ENCODE data around the gene GATA3. TPM values are rescaled to one million over a fixed set of nuclear protein-coding genes. Genes with fewer than 3 reads are reported as not detected.

Gene GATA3
- total and polyA plus RNA-seq, 7 experiments from 2014 or later = 24.0 to 60.1 (median 33.4) TPM

GRCh38 chr10:8045726-8046494 lies 8.6 kb upstream of the GATA3 start:
- peak in 6 of 9 donors; percentile 8 to 28 (median 20) for DNase-seq
- intact Hi-C loops (cut with micrococcal nuclease) = loop anchor here (1.0 to 10.0 kb wide), 3 partner anchors 10 to 1256 kb away; no protein-coding TSS in a partner anchor
- Histone ChIP-seq H3K4me1 (ENCODE audit: control insufficient read depth in 2 of 2, insufficient read depth in 2 of 2, low read length in 2 of 2) (peaks cover 57 to 67% of the 10 kb centered on the region in 2 donors), H3K36me3 (ENCODE audit: control insufficient read depth in 2 of 3, insufficient read depth in 3 of 3, low read length in 3 of 3) (no peaks in the 10 kb centered on the region), H3K27me3 (ENCODE audit: control insufficient read depth in 2 of 2, insufficient read depth in 2 of 2, low read length in 2 of 2) (peaks cover 55 to 81% of the 10 kb centered on the region in 2 donors), H3K27ac (ENCODE audit: low read depth, low read length) (no peak overlapping the region), H3K4me3 (ENCODE audit: low read length) (peak overlapping the region; percentile 26), H3K9me3 (ENCODE audit: control insufficient read depth in 2 of 3, low read length in 3 of 3) (no peaks in the 10 kb centered on the region)
- Mint-ChIP-seq H3K4me3 (peak overlapping the region; percentile 18 to 71 (median 59)), H3K36me3 (peaks cover 0 to 5% (median 0%) of the 10 kb centered on the region in 5 donors), H3K4me1 (peaks cover 38 to 83% (median 67%) of the 10 kb centered on the region in 7 donors), H3K27me3 (peaks cover 79 to 90% (median 82%) of the 10 kb centered on the region in 5 donors), H3K27ac (peak overlapping the region in 6 of 9 donors; percentile 1 to 67 (median 28)), H3K9me3 (peaks cover 0 to 13% (median 2%) of the 10 kb centered on the region in 11 donors)
- ChIA-PET CTCF (no interaction called here), POLR2A (interaction anchor here (0.6 to 2.4 kb wide), 2 partner anchors 14 to 1049 kb away, joined by 3 to 9 read pairs; no protein-coding TSS in a partner anchor)
- ATAC-seq = no peak

DNA sequence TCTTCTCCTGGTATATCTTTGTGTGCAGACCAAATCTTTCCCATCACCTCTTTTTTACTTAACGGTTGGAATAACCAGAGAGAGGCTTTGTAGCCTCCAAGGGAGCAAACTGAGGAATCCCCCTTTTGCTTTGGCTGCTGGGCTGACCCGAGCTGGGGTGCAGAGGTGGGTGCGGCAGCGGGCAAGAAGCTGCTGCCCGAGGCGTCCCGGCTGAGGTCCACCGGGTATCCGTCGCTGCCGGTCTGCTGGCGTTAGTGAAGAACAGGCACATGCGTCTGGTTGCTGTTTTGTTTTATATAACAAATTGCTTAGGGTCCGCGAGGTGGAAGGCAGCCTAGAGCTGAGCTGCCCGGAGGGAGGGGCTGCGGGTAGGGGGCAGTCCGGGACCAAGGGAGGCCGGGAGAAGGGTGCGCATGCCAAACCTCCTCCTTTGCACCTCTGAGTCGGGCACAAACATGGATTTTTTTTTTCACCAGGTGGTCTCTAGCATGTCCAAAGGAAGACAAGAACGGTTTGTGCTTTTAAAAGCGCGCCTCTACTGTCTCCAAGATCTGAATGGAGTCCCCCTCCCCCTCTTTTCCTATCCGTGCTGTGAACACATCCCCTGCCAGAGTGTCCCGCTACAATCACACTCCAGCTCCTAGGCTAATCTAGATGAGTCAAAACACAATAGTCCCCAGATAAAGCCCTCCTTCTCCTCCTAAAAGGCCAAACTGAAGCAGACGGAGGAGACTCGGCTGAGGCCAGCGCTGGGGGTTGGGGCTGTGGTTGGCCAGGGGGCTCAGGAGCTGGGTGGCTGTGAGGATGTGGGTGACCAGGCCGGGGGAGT lies 6.8 kb upstream of the GATA3 start:
- Mint-ChIP-seq H3K27me3 (peaks cover 71 to 83% (median 73%) of the 10 kb centered on the region in 5 donors), H3K27ac (peak overlapping the region in 3 of 9 donors; percentile 2 to 71 (median 53)), H3K4me3 (peak overlapping the region in 3 of 10 donors; percentile 19 to 97 (median 76)), H3K9me3 (peaks cover 0 to 10% (median 2%) of the 10 kb centered on the region in 11 donors), H3K4me1 (peaks cover 38 to 77% (median 70%) of the 10 kb centered on the region in 7 donors), H3K36me3 (peaks cover 0 to 8% (median 0%) of the 10 kb centered on the region in 5 donors)
- no peak overlapping the region for H3K4me3 ChIP-seq (ENCODE audit: low read length)
- POLR2A ChIA-PET = interaction anchor here (2.7 kb wide), 1 partner anchor 9 kb away, joined by 11 read pairs; no protein-coding TSS in a partner anchor
- CTCF ChIA-PET = no interaction called here
- peak in 6 of 9 donors; percentile 8 to 28 (median 16) for DNase-seq
- H3K36me3 ChIP-seq (ENCODE audit: control insufficient read depth in 2 of 3, insufficient read depth in 3 of 3, low read length in 3 of 3) = no peaks in the 10 kb centered on the region
- peaks cover 57 to 76% of the 10 kb centered on the region in 2 donors for H3K4me1 ChIP-seq (ENCODE audit: control insufficient read depth in 2 of 2, insufficient read depth in 2 of 2, low read length in 2 of 2)
- H3K27ac ChIP-seq (ENCODE audit: low read depth, low read length) = no peak overlapping the region
- no peak for ATAC-seq
- H3K27me3 ChIP-seq (ENCODE audit: control insufficient read depth in 2 of 2, insufficient read depth in 2 of 2, low read length in 2 of 2) = peaks cover 45 to 78% of the 10 kb centered on the region in 2 donors
- intact Hi-C loops (cut with micrococcal nuclease) = loop anchor here (1.0 to 10.0 kb wide), 4 partner anchors 8 to 1255 kb away; no protein-coding TSS in a partner anchor
- no peaks in the 10 kb centered on the region for H3K9me3 ChIP-seq (ENCODE audit: control insufficient read depth in 2 of 3, low read length in 3 of 3)

GRCh38 chr10:8048281-8049008 lies 6.0 kb upstream of the GATA3 start:
- H3K9me3 Mint-ChIP-seq = peaks cover 0 to 7% (median 0%) of the 10 kb centered on the region in 11 donors
- intact Hi-C loops (cut with micrococcal nuclease) = loop anchor here (1.0 to 10.0 kb wide), 4 partner anchors 9 to 1254 kb away; no protein-coding TSS in a partner anchor
- peaks cover 39 to 77% (median 69%) of the 10 kb centered on the region in 7 donors for H3K4me1 Mint-ChIP-seq
- H3K36me3 Mint-ChIP-seq = peaks cover 0 to 5% (median 0%) of the 10 kb centered on the region in 5 donors
- ChIA-PET CTCF (interaction anchor here (0.6 kb wide), 1 partner anchor 427 kb away, joined by 4 read pairs; no protein-coding TSS in a partner anchor), POLR2A (interaction anchor here (2.7 kb wide), 1 partner anchor 10 kb away, joined by 11 read pairs; no protein-coding TSS in a partner anchor)
- no peak overlapping the region for H3K4me3 ChIP-seq (ENCODE audit: low read length)
- H3K27me3 Mint-ChIP-seq = peaks cover 70 to 83% (median 73%) of the 10 kb centered on the region in 5 donors
- H3K36me3 ChIP-seq (ENCODE audit: control insufficient read depth in 2 of 3, insufficient read depth in 3 of 3, low read length in 3 of 3) = no peaks in the 10 kb centered on the region
- peaks cover 48 to 79% of the 10 kb centered on the region in 2 donors for H3K27me3 ChIP-seq (ENCODE audit: control insufficient read depth in 2 of 2, insufficient read depth in 2 of 2, low read length in 2 of 2)
- no peak overlapping the region for H3K27ac ChIP-seq (ENCODE audit: low read depth, low read length)
- peak overlapping the region in 2 of 9 donors; percentile 56 to 63 for H3K27ac Mint-ChIP-seq
- H3K4me3 Mint-ChIP-seq = peak overlapping the region; percentile 16 to 97 (median 54)
- H3K9me3 ChIP-seq (ENCODE audit: control insufficient read depth in 2 of 3, low read length in 3 of 3) = no peaks in the 10 kb centered on the region
- H3K4me1 ChIP-seq (ENCODE audit: control insufficient read depth in 2 of 2, insufficient read depth in 2 of 2, low read length in 2 of 2) = peaks cover 62 to 80% of the 10 kb centered on the region in 2 donors
- DNase-seq = peak in 8 of 9 donors; percentile 19 to 83 (median 41)
- ATAC-seq = peak; percentile 67

GRCh38 chr10:8049045-8049864 lies 5.2 kb upstream of the GATA3 start:
- peaks cover 62 to 75% (median 65%) of the 10 kb centered on the region in 5 donors for H3K27me3 Mint-ChIP-seq
- H3K27ac ChIP-seq (ENCODE audit: low read depth, low read length) = no peak overlapping the region
- intact Hi-C loops (cut with micrococcal nuclease) = loop anchor here in 1 of 2 donors (5.0 to 10.0 kb wide), 2 partner anchors 174 to 1253 kb away; no protein-coding TSS in a partner anchor
- ChIA-PET CTCF (interaction anchor here (0.6 kb wide), 1 partner anchor 426 kb away, joined by 4 read pairs; no protein-coding TSS in a partner anchor), POLR2A (interaction anchor here (2.7 kb wide), 1 partner anchor 11 kb away, joined by 11 read pairs; no protein-coding TSS in a partner anchor)
- no peak for ATAC-seq
- H3K9me3 Mint-ChIP-seq = peaks cover 0 to 4% (median 0%) of the 10 kb centered on the region in 11 donors
- no peaks in the 10 kb centered on the region for H3K36me3 ChIP-seq (ENCODE audit: control insufficient read depth in 2 of 3, insufficient read depth in 3 of 3, low read length in 3 of 3)
- peak in 6 of 9 donors; percentile 11 to 58 (median 30) for DNase-seq
- H3K4me1 ChIP-seq (ENCODE audit: control insufficient read depth in 2 of 2, insufficient read depth in 2 of 2, low read length in 2 of 2) = peaks cover 58 to 71% of the 10 kb centered on the region in 2 donors
- H3K4me3 Mint-ChIP-seq = peak overlapping the region; percentile 16 to 97 (median 56)
- H3K4me3 ChIP-seq (ENCODE audit: low read length) = peak overlapping the region; percentile 38
- H3K36me3 Mint-ChIP-seq = peaks cover 0 to 3% (median 0%) of the 10 kb centered on the region in 5 donors
- no peaks in the 10 kb centered on the region for H3K9me3 ChIP-seq (ENCODE audit: control insufficient read depth in 2 of 3, low read length in 3 of 3)
- H3K27ac Mint-ChIP-seq = peak overlapping the region in 1 of 9 donors; percentile 63
- peaks cover 44 to 76% of the 10 kb centered on the region in 2 donors for H3K27me3 ChIP-seq (ENCODE audit: control insufficient read depth in 2 of 2, insufficient read depth in 2 of 2, low read length in 2 of 2)
- H3K4me1 Mint-ChIP-seq = peaks cover 38 to 69% (median 63%) of the 10 kb centered on the region in 7 donors
